Measurements from ENCODE around the gene ANKRD10. TPM values are rescaled to one million over a fixed set of nuclear protein-coding genes. Genes with fewer than 3 reads are reported as not detected.

Gene ANKRD10
- total and polyA plus RNA-seq, 2 donors = 73.7 to 324 TPM

GRCh38 chr13:110894086-110894485 is 20.8 kb downstream of the ANKRD10 start:
- no peaks in the 10 kb centered on the region for H3K4me1 ChIP-seq (ENCODE audit: insufficient read depth)
- WGBS = 74% methylated on average over 2 of the region's 2 CpGs
- H3K36me3 ChIP-seq (ENCODE audit: insufficient read depth) = peaks cover 3% of the 10 kb centered on the region
- no peak overlapping the region for H3K27ac ChIP-seq (ENCODE audit: low read depth)
- DNase-seq (ENCODE audit: extremely low spot score) = no peak
- H3K4me3 ChIP-seq (ENCODE audit: low read depth, low read length) = no peak overlapping the region

- DNase-seq (ENCODE audit: extremely low spot score) = no peak
- 68% methylated on average over 2 of the region's 2 CpGs for WGBS
- H3K36me3 ChIP-seq (ENCODE audit: insufficient read depth) = peaks cover 3% of the 10 kb centered on the region
- H3K4me3 ChIP-seq (ENCODE audit: low read depth, low read length) = no peak overlapping the region
- no peak overlapping the region for H3K27ac ChIP-seq (ENCODE audit: low read depth)
- no peaks in the 10 kb centered on the region for H3K4me1 ChIP-seq (ENCODE audit: insufficient read depth)
Observed at GRCh38 chr13:110893571-110893970, 21.3 kb downstream of the ANKRD10 start.

GRCh38 chr13:110890279-110891165 is 24.3 kb downstream of the ANKRD10 start:
- Histone ChIP-seq H3K4me3 (ENCODE audit: low read depth, low read length) (no peak overlapping the region), H3K4me1 (ENCODE audit: insufficient read depth) (no peaks in the 10 kb centered on the region), H3K27ac (ENCODE audit: low read depth) (no peak overlapping the region), H3K36me3 (ENCODE audit: insufficient read depth) (no peaks in the 10 kb centered on the region)
- no peak for DNase-seq (ENCODE audit: extremely low spot score)
- 76% methylated on average over 8 of the region's 8 CpGs for WGBS

- no peak for DNase-seq (ENCODE audit: extremely low spot score)
- Histone ChIP-seq H3K4me1 (ENCODE audit: insufficient read depth) (no peaks in the 10 kb centered on the region), H3K27ac (ENCODE audit: low read depth) (no peak overlapping the region), H3K36me3 (ENCODE audit: insufficient read depth) (no peaks in the 10 kb centered on the region), H3K4me3 (ENCODE audit: low read depth, low read length) (no peak overlapping the region)
- 53% methylated on average over 3 of the region's 3 CpGs for WGBS
Observed at GRCh38 chr13:110888390-110888789, 26.5 kb downstream of the ANKRD10 start.

GRCh38 chr13:110887597-110888333 is 27.1 kb downstream of the ANKRD10 start:
- WGBS = 51% methylated on average over 9 of the region's 9 CpGs
- H3K27ac ChIP-seq (ENCODE audit: low read depth) = no peak overlapping the region

GRCh38 chr13:110886870-110887596 is 27.8 kb downstream of the ANKRD10 start:
- H3K27ac ChIP-seq (ENCODE audit: low read depth) = no peak overlapping the region
- no peaks in the 10 kb centered on the region for H3K4me1 ChIP-seq (ENCODE audit: insufficient read depth)
- H3K36me3 ChIP-seq (ENCODE audit: insufficient read depth) = peaks cover 2% of the 10 kb centered on the region
- DNase-seq (ENCODE audit: extremely low spot score) = no peak
- WGBS = 46% methylated on average over 5 of the region's 5 CpGs
- no peak overlapping the region for H3K4me3 ChIP-seq (ENCODE audit: low read depth, low read length)

More at GRCh38 chr13:110887597-110888333, 27.1 kb downstream of the ANKRD10 start:
- H3K4me3 ChIP-seq (ENCODE audit: low read depth, low read length) = no peak overlapping the region
- H3K4me1 ChIP-seq (ENCODE audit: insufficient read depth) = no peaks in the 10 kb centered on the region
- peaks cover 2% of the 10 kb centered on the region for H3K36me3 ChIP-seq (ENCODE audit: insufficient read depth)
- DNase-seq (ENCODE audit: extremely low spot score) = no peak

GRCh38 chr13:110885966-110886869 is 28.7 kb downstream of the ANKRD10 start:
- no peak overlapping the region for H3K27ac ChIP-seq (ENCODE audit: low read depth)
- peaks cover 2% of the 10 kb centered on the region for H3K36me3 ChIP-seq (ENCODE audit: insufficient read depth)
- DNase-seq (ENCODE audit: extremely low spot score) = no peak
- 54% methylated on average over 8 of the region's 8 CpGs for WGBS
- no peaks in the 10 kb centered on the region for H3K4me1 ChIP-seq (ENCODE audit: insufficient read depth)
- H3K4me3 ChIP-seq (ENCODE audit: low read depth, low read length) = no peak overlapping the region

- 80% methylated on average over 10 of the region's 10 CpGs for WGBS
- no peak overlapping the region for H3K4me3 ChIP-seq (ENCODE audit: low read depth, low read length)
- no peak overlapping the region for H3K27ac ChIP-seq (ENCODE audit: low read depth)
- peaks cover 2% of the 10 kb centered on the region for H3K36me3 ChIP-seq (ENCODE audit: insufficient read depth)
- no peak for DNase-seq (ENCODE audit: extremely low spot score)
- no peaks in the 10 kb centered on the region for H3K4me1 ChIP-seq (ENCODE audit: insufficient read depth)
Observed at GRCh38 chr13:110885516-110885915, 29.4 kb downstream of the ANKRD10 start.

GRCh38 chr13:110884517-110884916 is 30.4 kb downstream of the ANKRD10 start:
- Histone ChIP-seq H3K27ac (ENCODE audit: low read depth) (no peak overlapping the region), H3K4me1 (ENCODE audit: insufficient read depth) (no peaks in the 10 kb centered on the region), H3K4me3 (ENCODE audit: low read depth, low read length) (no peak overlapping the region), H3K36me3 (ENCODE audit: insufficient read depth) (peaks cover 2% of the 10 kb centered on the region)
- 50% methylated on average over 3 of the region's 3 CpGs for WGBS
- DNase-seq (ENCODE audit: extremely low spot score) = no peak

GRCh38 chr13:110883542-110883941 is 31.3 kb downstream of the ANKRD10 start:
- no peak overlapping the region for H3K27ac ChIP-seq (ENCODE audit: low read depth)
- 78% methylated on average over 7 of the region's 7 CpGs for WGBS
- no peaks in the 10 kb centered on the region for H3K4me1 ChIP-seq (ENCODE audit: insufficient read depth)
- no peak for DNase-seq (ENCODE audit: extremely low spot score)
- H3K36me3 ChIP-seq (ENCODE audit: insufficient read depth) = peaks cover 2% of the 10 kb centered on the region
- no peak overlapping the region for H3K4me3 ChIP-seq (ENCODE audit: low read depth, low read length)

GRCh38 chr13:110882972-110883371 is 31.9 kb downstream of the ANKRD10 start:
- 80% methylated on average over 2 of the region's 2 CpGs for WGBS
- no peak for DNase-seq (ENCODE audit: extremely low spot score)

GRCh38 chr13:110881839-110882627 is 32.8 kb downstream of the ANKRD10 start:
- no peak for DNase-seq (ENCODE audit: extremely low spot score)
- 74% methylated on average over 13 of the region's 13 CpGs for WGBS
- no peaks in the 10 kb centered on the region for H3K4me1 ChIP-seq (ENCODE audit: insufficient read depth)
- H3K27ac ChIP-seq (ENCODE audit: low read depth) = no peak overlapping the region
- H3K4me3 ChIP-seq (ENCODE audit: low read depth, low read length) = no peak overlapping the region
- peaks cover 2% of the 10 kb centered on the region for H3K36me3 ChIP-seq (ENCODE audit: insufficient read depth)

More at GRCh38 chr13:110882972-110883371, 31.9 kb downstream of the ANKRD10 start:
- H3K27ac ChIP-seq (ENCODE audit: low read depth) = no peak overlapping the region
- no peak overlapping the region for H3K4me3 ChIP-seq (ENCODE audit: low read depth, low read length)
- no peaks in the 10 kb centered on the region for H3K4me1 ChIP-seq (ENCODE audit: insufficient read depth)
- H3K36me3 ChIP-seq (ENCODE audit: insufficient read depth) = peaks cover 2% of the 10 kb centered on the region
